ENCODE data around the gene INSC. TPM values are rescaled to one million over a fixed set of nuclear protein-coding genes. Genes with fewer than 3 reads are reported as not detected.

The INSC gene
- total and polyA plus RNA-seq, 2 experiments from 2014 or later = 1.1 to 1.2 TPM

DNA sequence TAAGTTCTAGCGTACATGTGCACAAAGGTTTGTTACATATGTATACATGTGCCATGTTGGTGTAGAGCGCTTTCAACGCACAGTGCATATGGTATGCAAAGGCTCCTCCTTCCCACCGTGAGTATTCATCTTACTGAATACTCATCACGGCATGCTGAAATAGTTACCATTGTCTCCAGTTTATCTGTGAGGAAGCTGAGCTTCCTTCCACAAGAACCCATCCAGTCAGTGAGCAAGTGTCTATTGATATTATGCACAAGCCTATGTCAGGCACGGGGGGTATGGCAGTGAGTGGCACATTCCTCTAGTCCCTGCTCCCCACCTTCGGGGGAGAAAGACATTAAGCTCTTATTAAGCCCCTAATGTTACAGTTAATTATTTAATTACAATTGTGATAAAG lies 28.1 kb downstream of the INSC start:
- H3K27ac ChIP-seq = no peak overlapping the region
- in situ Hi-C loops (cut with MboI) = no loop called here

DNA sequence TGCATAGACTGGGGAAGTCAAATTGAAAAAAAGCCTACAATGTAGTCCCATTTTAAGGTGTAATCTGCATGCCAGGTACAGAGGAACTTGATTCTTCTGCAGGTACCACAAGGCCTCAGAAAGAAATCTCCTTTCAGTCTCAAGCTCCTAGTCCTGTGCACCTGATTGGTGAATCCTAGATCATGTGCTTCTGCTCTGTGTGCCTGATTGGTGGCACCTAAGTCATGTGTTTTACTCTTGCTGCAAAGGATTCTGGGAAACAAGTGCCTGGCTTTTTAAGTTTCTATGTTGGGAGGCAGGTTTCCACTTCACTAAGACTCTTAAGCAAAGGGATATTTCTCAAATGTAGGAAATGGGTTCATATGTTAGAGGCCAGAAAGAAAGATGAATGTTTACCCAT lies 29.1 kb downstream of the INSC start:
- no peak for TF ChIP-seq EZH2 (IDR thresholded peaks at IDR 0.05; ENCODE audit: insufficient read depth, poor library complexity, severe bottlenecking)
- no peak for TF ChIP-seq EZH2phosphoT487 (IDR thresholded peaks at IDR 0.05; ENCODE audit: insufficient read depth, low read depth)
- peaks cover 43% of the 10 kb centered on the region for H3F3A ChIP-seq (ENCODE audit: insufficient read depth)
- peaks cover 35% of the 10 kb centered on the region for H3K4me1 ChIP-seq (ENCODE audit: insufficient read depth)
- no peaks in the 10 kb centered on the region for H3K9me2 ChIP-seq (ENCODE audit: insufficient read depth)
- no peak overlapping the region for H2AFZ ChIP-seq
- no peak overlapping the region for H3K9ac ChIP-seq
- H3K4me2 ChIP-seq (ENCODE audit: unreplicated experiment) = no peak overlapping the region
- no peak overlapping the region for H3K27ac ChIP-seq
- no peaks in the 10 kb centered on the region for H3K9me3 ChIP-seq (ENCODE audit: low read depth)
- no peaks in the 10 kb centered on the region for H3K79me2 ChIP-seq (ENCODE audit: insufficient read depth)
- no peak overlapping the region for H3K4me3 ChIP-seq
- no peaks in the 10 kb centered on the region for H3K27me3 ChIP-seq (replicated peaks; ENCODE audit: insufficient read depth)
- no peaks in the 10 kb centered on the region for H4K20me1 ChIP-seq (ENCODE audit: insufficient read depth)
- in situ Hi-C loops (cut with MboI) = no loop called here
- no peak for DNase-seq
- H3K36me3 ChIP-seq (ENCODE audit: low read depth) = no peaks in the 10 kb centered on the region

More for the DNA sequence above, 28.1 kb downstream of the INSC start:
- Histone ChIP-seq H4K20me1 (ENCODE audit: insufficient read depth) (no peaks in the 10 kb centered on the region), H3K4me1 (ENCODE audit: insufficient read depth) (peaks cover 32% of the 10 kb centered on the region), H3K4me3 (no peak overlapping the region), H3K9me3 (ENCODE audit: low read depth) (no peaks in the 10 kb centered on the region), H3K79me2 (ENCODE audit: insufficient read depth) (no peaks in the 10 kb centered on the region), H3K9me2 (ENCODE audit: insufficient read depth) (no peaks in the 10 kb centered on the region; the same call in 1 of the 2 replicates), H2AFZ (no peak overlapping the region), H3F3A (ENCODE audit: insufficient read depth) (peaks cover 34% of the 10 kb centered on the region), H3K27me3 (replicated peaks; ENCODE audit: insufficient read depth) (no peaks in the 10 kb centered on the region), H3K9ac (no peak overlapping the region), H3K4me2 (ENCODE audit: unreplicated experiment) (no peak overlapping the region), H3K36me3 (ENCODE audit: low read depth) (no peaks in the 10 kb centered on the region)
- no peak for DNase-seq
- 51 to 55% methylated on average over 7 of the region's 7 CpGs for WGBS, 2 experiments (ENCODE audit: low coverage in 1 of 2, low lambda C conversion rate in 2 of 2, missing lambda C conversion rate in 2 of 2)
- no peak for TF ChIP-seq EZH2phosphoT487 (IDR thresholded peaks at IDR 0.05; ENCODE audit: insufficient read depth, low read depth)
- no peak for TF ChIP-seq EZH2 (IDR thresholded peaks at IDR 0.05; ENCODE audit: insufficient read depth, poor library complexity, severe bottlenecking)

DNA sequence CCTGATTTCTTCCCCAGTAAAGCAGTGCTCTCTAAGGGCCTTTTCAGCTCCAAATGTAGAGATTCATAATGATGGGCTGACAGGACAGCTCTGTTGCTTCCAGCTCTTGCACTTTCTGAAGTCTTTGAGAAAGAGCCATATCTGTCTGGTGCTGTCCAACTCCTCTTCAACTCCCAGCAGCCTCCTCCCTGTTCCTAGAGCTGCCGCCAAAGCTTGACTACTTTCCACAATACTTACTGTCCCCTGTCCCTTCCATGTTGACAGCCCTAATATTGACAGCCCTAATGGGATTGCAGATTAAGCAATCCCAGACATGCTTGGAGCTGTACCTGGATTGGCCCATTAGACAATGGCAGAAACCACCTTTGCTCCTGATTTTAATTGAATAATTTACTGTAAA lies 29.6 kb downstream of the INSC start:
- in situ Hi-C loops (cut with MboI) = no loop called here
- H3K9me2 ChIP-seq (ENCODE audit: insufficient read depth) = no peaks in the 10 kb centered on the region
- DNase-seq = peak; percentile 16
- no peak overlapping the region for H2AFZ ChIP-seq
- H3F3A ChIP-seq (ENCODE audit: insufficient read depth) = peaks cover 43% of the 10 kb centered on the region
- peaks cover 35% of the 10 kb centered on the region for H3K4me1 ChIP-seq (ENCODE audit: insufficient read depth)
- H3K9me3 ChIP-seq (ENCODE audit: low read depth) = no peaks in the 10 kb centered on the region
- H4K20me1 ChIP-seq (ENCODE audit: insufficient read depth) = no peaks in the 10 kb centered on the region
- no peak overlapping the region for H3K4me3 ChIP-seq
- no peak overlapping the region for H3K4me2 ChIP-seq (ENCODE audit: unreplicated experiment)
- no peak overlapping the region for H3K27ac ChIP-seq
- 57 to 71% methylated on average over 1 of the region's 1 CpG for WGBS, 2 experiments (ENCODE audit: low coverage in 1 of 2, low lambda C conversion rate in 2 of 2, missing lambda C conversion rate in 2 of 2)
- H3K9ac ChIP-seq = no peak overlapping the region
- H3K36me3 ChIP-seq (ENCODE audit: low read depth) = no peaks in the 10 kb centered on the region
- TF ChIP-seq EZH2phosphoT487 (IDR thresholded peaks at IDR 0.05; ENCODE audit: insufficient read depth, low read depth) = no peak
- TF ChIP-seq EZH2 (IDR thresholded peaks at IDR 0.05; ENCODE audit: insufficient read depth, poor library complexity, severe bottlenecking) = no peak
- no peaks in the 10 kb centered on the region for H3K27me3 ChIP-seq (replicated peaks; ENCODE audit: insufficient read depth)
- H3K79me2 ChIP-seq (ENCODE audit: insufficient read depth) = no peaks in the 10 kb centered on the region

DNA sequence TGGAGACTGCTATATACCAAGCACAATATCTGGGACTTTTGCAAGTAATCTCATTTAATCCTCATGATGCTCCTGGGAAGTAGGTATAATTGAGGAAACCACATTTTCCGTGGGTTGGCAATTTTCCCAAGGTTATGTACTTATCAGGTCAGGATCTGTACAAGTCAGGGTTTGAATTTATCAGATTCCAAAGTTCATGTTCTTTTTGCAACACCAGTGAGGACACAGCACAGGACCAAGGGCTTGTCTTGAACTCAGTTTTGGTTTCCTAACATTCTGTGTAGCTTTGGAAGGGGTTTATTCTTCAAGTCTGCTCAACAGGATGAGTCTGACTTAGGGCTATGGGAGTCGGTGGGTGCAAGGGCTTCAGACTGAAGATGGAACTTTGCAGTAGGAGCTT lies 30.4 kb downstream of the INSC start:
- Histone ChIP-seq H2AFZ (peak overlapping the region; percentile 30), H3K9me3 (ENCODE audit: low read depth) (no peaks in the 10 kb centered on the region)

DNA sequence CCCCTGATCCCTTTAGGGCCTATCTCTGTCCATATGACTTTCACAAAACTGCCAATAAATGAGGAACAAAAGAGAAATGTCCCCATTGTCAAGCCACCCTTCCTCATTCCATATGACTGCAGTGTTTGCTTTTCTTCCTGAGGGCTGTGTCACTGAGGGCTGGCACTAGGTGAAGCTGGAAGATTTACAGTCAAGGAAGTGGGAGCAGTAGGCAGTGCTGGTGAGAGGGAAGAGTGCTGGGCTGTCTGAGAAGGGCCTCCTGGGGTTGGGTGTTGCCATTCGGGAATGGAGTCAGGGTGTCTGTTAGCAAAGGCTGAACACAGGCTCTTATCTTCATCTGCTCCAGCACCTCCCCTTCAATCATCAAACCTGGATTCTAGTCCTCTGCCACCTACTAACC lies 30.9 kb downstream of the INSC start:
- WGBS, 2 experiments (ENCODE audit: low coverage in 1 of 2, low lambda C conversion rate in 2 of 2, missing lambda C conversion rate in 2 of 2) = 20 to 43% methylated on average over 1 of the region's 1 CpG
- no peaks in the 10 kb centered on the region for H3K36me3 ChIP-seq (ENCODE audit: low read depth)
- peak overlapping the region; percentile 70 for H3K9ac ChIP-seq
- H3K79me2 ChIP-seq (ENCODE audit: insufficient read depth) = no peaks in the 10 kb centered on the region
- DNase-seq = no peak
- no peaks in the 10 kb centered on the region for H3K9me2 ChIP-seq (ENCODE audit: insufficient read depth)
- H3K27me3 ChIP-seq (replicated peaks; ENCODE audit: insufficient read depth) = no peaks in the 10 kb centered on the region
- H3K4me3 ChIP-seq = no peak overlapping the region
- peak overlapping the region; percentile 30 for H2AFZ ChIP-seq
- in situ Hi-C loops (cut with MboI) = no loop called here
- H3K9me3 ChIP-seq (ENCODE audit: low read depth) = no peaks in the 10 kb centered on the region
- H3K4me1 ChIP-seq (ENCODE audit: insufficient read depth) = peaks cover 35% of the 10 kb centered on the region
- H3F3A ChIP-seq (ENCODE audit: insufficient read depth) = peaks cover 43% of the 10 kb centered on the region
- no peaks in the 10 kb centered on the region for H4K20me1 ChIP-seq (ENCODE audit: insufficient read depth)
- TF ChIP-seq EZH2 (IDR thresholded peaks at IDR 0.05; ENCODE audit: insufficient read depth, poor library complexity, severe bottlenecking) (no peak), EZH2phosphoT487 (IDR thresholded peaks at IDR 0.05; ENCODE audit: insufficient read depth, low read depth) (no peak)
- peak overlapping the region; percentile 91 for H3K27ac ChIP-seq
- peak overlapping the region; percentile 59 for H3K4me2 ChIP-seq (ENCODE audit: unreplicated experiment)

More for the DNA sequence above, 30.4 kb downstream of the INSC start:
- no peaks in the 10 kb centered on the region for H3K27me3 ChIP-seq (replicated peaks; ENCODE audit: insufficient read depth)
- no peak overlapping the region for H3K4me2 ChIP-seq (ENCODE audit: unreplicated experiment)
- no peak for TF ChIP-seq EZH2 (IDR thresholded peaks at IDR 0.05; ENCODE audit: insufficient read depth, poor library complexity, severe bottlenecking)
- no peak for TF ChIP-seq EZH2phosphoT487 (IDR thresholded peaks at IDR 0.05; ENCODE audit: insufficient read depth, low read depth)
- peaks cover 35% of the 10 kb centered on the region for H3K4me1 ChIP-seq (ENCODE audit: insufficient read depth)
- peak overlapping the region; percentile 91 for H3K27ac ChIP-seq
- no peaks in the 10 kb centered on the region for H4K20me1 ChIP-seq (ENCODE audit: insufficient read depth)
- no peak overlapping the region for H3K4me3 ChIP-seq
- no peaks in the 10 kb centered on the region for H3K9me2 ChIP-seq (ENCODE audit: insufficient read depth)
- peak overlapping the region; percentile 70; the same call in 1 of the 2 replicates for H3K9ac ChIP-seq
- in situ Hi-C loops (cut with MboI) = no loop called here
- no peaks in the 10 kb centered on the region for H3K79me2 ChIP-seq (ENCODE audit: insufficient read depth)
- DNase-seq = no peak
- H3F3A ChIP-seq (ENCODE audit: insufficient read depth) = peaks cover 43% of the 10 kb centered on the region
- 27 to 38% methylated on average over 2 of the region's 2 CpGs for WGBS, 2 experiments (ENCODE audit: low coverage in 1 of 2, low lambda C conversion rate in 2 of 2, missing lambda C conversion rate in 2 of 2)
- H3K36me3 ChIP-seq (ENCODE audit: low read depth) = no peaks in the 10 kb centered on the region

Measured in GM23248 (cell line).